Sigmoid colon (tissue), 4 donors: ENCODE measurements around the gene ZNF407.

Source experiments
- EP300 ChIP-seq, 4 donors: sonication (generic); formaldehyde crosslinking; IDR thresholded peaks; one replicate each; pipeline ENCODE4 v1.6.1; 2017; ENCODE audit warnings: antibody characterized with exemption in 4 of 4
- POLR2A ChIP-seq, 2 donors: fragments of 450-650 bp; IDR thresholded peaks; one replicate each; pipeline ENCODE4 v1.6.1; 2016; ENCODE audit warnings: antibody characterized with exemption in 2 of 2, mild to moderate bottlenecking in 2 of 2, moderate library complexity in 2 of 2
- POLR2AphosphoS5 ChIP-seq, 4 donors: sonication (generic); formaldehyde crosslinking; IDR thresholded peaks; one replicate each; pipeline ENCODE4 v1.6.1; 2017; ENCODE audit warnings: antibody characterized with exemption in 4 of 4
- TF ChIP-seq, protein P1 (sequence below), 4 experiments: fragments of 450-650 bp in 3 of 4; fragments of 200-600 bp in 1 of 4; IDR thresholded peaks; one replicate each; pipeline ENCODE4 v1.5.1; 2016 to 2019; ENCODE audit warnings: antibody characterized with exemption in 4 of 4, mild to moderate bottlenecking in 3 of 4, moderate library complexity in 2 of 4

DNA sequence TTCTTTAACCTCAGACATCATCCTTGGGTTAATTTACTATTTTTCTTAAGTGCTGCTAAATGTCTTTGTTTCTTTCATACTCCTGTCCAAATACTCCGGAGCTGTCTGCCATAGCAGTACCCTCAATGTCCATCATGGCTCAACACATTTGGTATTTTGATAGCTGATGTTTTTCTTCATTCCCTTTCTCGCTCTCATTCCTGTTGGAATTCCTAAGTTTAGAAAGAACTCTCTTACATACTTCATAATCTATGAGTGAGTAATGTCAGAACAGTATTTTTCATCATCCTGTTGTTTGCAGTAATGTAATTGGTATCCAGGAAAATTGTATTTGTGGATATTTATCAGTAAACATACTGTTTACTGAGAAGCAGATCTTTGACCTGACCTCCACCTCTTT, 328.4 kb downstream of the ZNF407 start:
- TF ChIP-seq, protein P1, sequence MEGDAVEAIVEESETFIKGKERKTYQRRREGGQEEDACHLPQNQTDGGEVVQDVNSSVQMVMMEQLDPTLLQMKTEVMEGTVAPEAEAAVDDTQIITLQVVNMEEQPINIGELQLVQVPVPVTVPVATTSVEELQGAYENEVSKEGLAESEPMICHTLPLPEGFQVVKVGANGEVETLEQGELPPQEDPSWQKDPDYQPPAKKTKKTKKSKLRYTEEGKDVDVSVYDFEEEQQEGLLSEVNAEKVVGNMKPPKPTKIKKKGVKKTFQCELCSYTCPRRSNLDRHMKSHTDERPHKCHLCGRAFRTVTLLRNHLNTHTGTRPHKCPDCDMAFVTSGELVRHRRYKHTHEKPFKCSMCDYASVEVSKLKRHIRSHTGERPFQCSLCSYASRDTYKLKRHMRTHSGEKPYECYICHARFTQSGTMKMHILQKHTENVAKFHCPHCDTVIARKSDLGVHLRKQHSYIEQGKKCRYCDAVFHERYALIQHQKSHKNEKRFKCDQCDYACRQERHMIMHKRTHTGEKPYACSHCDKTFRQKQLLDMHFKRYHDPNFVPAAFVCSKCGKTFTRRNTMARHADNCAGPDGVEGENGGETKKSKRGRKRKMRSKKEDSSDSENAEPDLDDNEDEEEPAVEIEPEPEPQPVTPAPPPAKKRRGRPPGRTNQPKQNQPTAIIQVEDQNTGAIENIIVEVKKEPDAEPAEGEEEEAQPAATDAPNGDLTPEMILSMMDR (IDR thresholded peaks at IDR 0.05): no peak
- no peak for TF ChIP-seq EP300 (IDR thresholded peaks at IDR 0.05)
- no peak for TF ChIP-seq POLR2AphosphoS5 (IDR thresholded peaks at IDR 0.05)
- TF ChIP-seq POLR2A (IDR thresholded peaks at IDR 0.05): no peak
